Lung (tissue), 12 donors: Measurements from ENCODE around the gene EIF3L. TPM values are rescaled to one million over a fixed set of nuclear protein-coding genes. Genes with fewer than 3 reads are reported as not detected.
A peak's percentile ranks its signal among the peaks of the same experiment; 100 is the strongest.

ENCODE experiments used
- ATAC-seq: fragments of 200-7000 bp; cut with Tn5 transposase; one replicate; pipeline ENCODE4 v1.9.1; 2020; ENCODE audit warnings: moderate number of reproducible peaks; ENCODE audit not compliant: insufficient read depth, low FRiP score
- DNase-seq, 3 donors: peaks; one replicate each; pipeline ENCODE4 v3.0.0-alpha.2; 2013 to 2017
- H3K27ac ChIP-seq, 2 donors: one replicate each; pipeline ENCODE4 v1.5.1; 2013; ENCODE audit warnings: mild to moderate bottlenecking in 2 of 2, moderate library complexity in 2 of 2, control low read depth in 1 of 2, inconsistent platforms in 1 of 2, low read depth in 1 of 2, low read length in 1 of 2
- H3K27me3 ChIP-seq, 3 donors: one replicate each; pipeline ENCODE4 v1.5.1; 2013; ENCODE audit warnings: low read length in 2 of 3; ENCODE audit not compliant: control insufficient read depth in 3 of 3, insufficient read depth in 3 of 3
- H3K36me3 ChIP-seq, 4 donors: one replicate each; pipeline ENCODE4 v1.5.1; 2013; ENCODE audit warnings: low read length in 4 of 4, mild to moderate bottlenecking in 1 of 4, moderate library complexity in 1 of 4; ENCODE audit not compliant: control insufficient read depth in 4 of 4, insufficient read depth in 4 of 4
- H3K4me1 ChIP-seq, 5 donors: one replicate each; pipeline ENCODE4 v1.5.1; 2013; ENCODE audit warnings: low read length in 5 of 5, mild to moderate bottlenecking in 2 of 5, moderate library complexity in 1 of 5; ENCODE audit not compliant: control insufficient read depth in 5 of 5, insufficient read depth in 5 of 5
- H3K4me3 ChIP-seq: one replicate; pipeline ENCODE4 v1.5.1; 2013; ENCODE audit warnings: mild to moderate bottlenecking, control low read depth, moderate library complexity
- H3K9ac ChIP-seq, 2 donors: one replicate each; pipeline ENCODE4 v1.5.1; 2013; ENCODE audit warnings: low read length in 2 of 2, control low read depth in 1 of 2; ENCODE audit not compliant: insufficient read depth in 1 of 2
- H3K9me3 ChIP-seq, 4 donors: one replicate each; pipeline ENCODE4 v1.5.1; 2013; ENCODE audit warnings: low read length in 3 of 4, mild to moderate bottlenecking in 1 of 4, moderate library complexity in 1 of 4; ENCODE audit not compliant: control insufficient read depth in 4 of 4, insufficient read depth in 3 of 4
- CTCF ChIP-seq: IDR thresholded peaks from 2 replicates; pipeline ENCODE4 v1.5.1; 2012; ENCODE audit warnings: mild to moderate bottlenecking; ENCODE audit errors: control extremely low read depth, extremely low read depth
- WGBS, 2 donors: extraction: QIAGEN DNeasy Blood & Tissue Kit; methylation state at CpG; one replicate each; pipeline ENCODE4 v1.1.7; 2013; 5-methylcytosine and 5-hydroxymethylcytosine counted together
- polyA plus RNA-seq, 2 donors: library from polyadenylated mRNA; stranded (reverse); fragments of 200-250 nt; gene quantifications; one replicate each; pipeline ENCODE4 v1.2.1, GENCODE V29; 2013
- total RNA-seq, 2 donors: library from RNA; depleted of rRNA in 1 of 2; stranded (reverse); fragments of >200 nt in 1 of 2; gene quantifications; one replicate each; pipeline ENCODE4 v1.2.1, GENCODE V29; 2014 to 2021
- donor health status: control.
- donor health status: control.
- donor health status: Bipolar disorder and iron deficiency.
- donor health status: healthy.
- donor health status: DM: yes; HTN: yes; CAD: no.

EIF3L gene
- total and polyA plus RNA-seq, 4 donors, result 175 to 420 (median 252) TPM

- no peak overlapping the region for H3K4me3 ChIP-seq
- H3K27me3 ChIP-seq, result peaks cover 4 to 50% (median 48%) of the 10 kb centered on the region in 3 donors
- peaks cover 0 to 22% (median 11%) of the 10 kb centered on the region in 5 donors for H3K4me1 ChIP-seq
- no peaks in the 10 kb centered on the region for H3K9me3 ChIP-seq
- WGBS, 2 donors, result 57 to 63% methylated on average over 8 of the region's 8 CpGs
- H3K9ac ChIP-seq, result no peak overlapping the region
- no peak for ATAC-seq
- no peaks in the 10 kb centered on the region for H3K36me3 ChIP-seq
- no peak for DNase-seq
- H3K27ac ChIP-seq, result no peak overlapping the region
- TF ChIP-seq CTCF, result no peak
Measured at GRCh38 chr22:37822079-37822833, 27.0 kb upstream of the EIF3L start.

DNA sequence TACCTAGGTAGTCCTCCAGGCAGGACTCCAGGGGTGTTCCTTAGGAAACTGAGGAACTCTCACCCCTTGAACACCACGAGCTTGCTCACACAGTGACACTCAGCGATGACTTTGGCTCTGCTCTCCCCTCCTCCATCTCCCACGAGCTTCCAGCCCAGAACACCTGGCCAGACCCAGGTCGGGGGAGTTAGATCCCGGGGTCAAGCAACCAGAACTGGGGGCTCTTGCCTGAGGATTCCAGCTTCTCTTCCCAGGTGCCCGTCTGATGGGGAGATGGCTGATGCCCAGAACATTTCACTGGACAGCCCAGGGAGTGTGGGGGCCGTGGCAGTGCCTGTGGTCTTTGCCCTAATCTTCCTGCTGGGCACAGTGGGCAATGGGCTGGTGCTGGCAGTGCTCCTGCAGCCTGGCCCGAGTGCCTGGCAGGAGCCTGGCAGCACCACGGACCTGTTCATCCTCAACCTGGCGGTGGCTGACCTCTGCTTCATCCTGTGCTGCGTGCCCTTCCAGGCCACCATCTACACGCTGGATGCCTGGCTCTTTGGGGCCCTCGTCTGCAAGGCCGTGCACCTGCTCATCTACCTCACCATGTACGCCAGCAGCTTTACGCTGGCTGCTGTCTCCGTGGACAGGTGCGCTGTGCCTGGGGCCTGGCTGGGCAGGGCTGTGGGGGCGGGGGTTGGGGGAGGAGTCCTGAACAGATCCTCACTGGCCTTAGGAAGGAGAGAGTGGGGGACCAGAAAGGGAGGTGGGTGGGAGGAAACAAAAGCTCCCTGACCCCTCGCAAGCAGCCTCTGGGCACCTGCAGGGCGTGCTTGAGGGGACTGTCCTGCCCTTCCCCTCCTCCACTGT lies 25.9 kb upstream of the EIF3L start, which contains the start of gene GALR3:
Gene GALR3, plus strand, starts transcription at position 249 of the 852 bp plus-strand sequence. Its CDS starts 25 bp downstream, at position 274.
- Histone ChIP-seq H3K9ac (no peak within 1 kb of the TSS), H3K9me3 (no peaks in the 10 kb centered on the region), H3K36me3 (no peaks in the 10 kb centered on the region), H3K4me3 (no peak within 1 kb of the TSS), H3K27ac (no peak within 1 kb of the TSS), H3K4me1 (peaks cover 0 to 15% (median 7%) of the 10 kb centered on the region in 5 donors), H3K27me3 (peaks cover 4 to 48% (median 47%) of the 10 kb centered on the region in 3 donors)
- no peak for ATAC-seq
- TF ChIP-seq CTCF, result no peak
- WGBS, 2 donors, result 77 to 80% methylated on average over 21 of the region's 21 CpGs
- DNase-seq, result no peak

- DNase-seq, result peak in 2 of 3 donors; percentile 22 to 39
- no peak for ATAC-seq
- peaks cover 4 to 38% (median 38%) of the 10 kb centered on the region in 3 donors for H3K27me3 ChIP-seq
- no peak overlapping the region for H3K9ac ChIP-seq
- no peak overlapping the region for H3K27ac ChIP-seq
- H3K36me3 ChIP-seq, result peaks cover 0 to 8% (median 0%) of the 10 kb centered on the region in 4 donors
- H3K4me1 ChIP-seq, result peaks cover 0 to 6% (median 0%) of the 10 kb centered on the region in 5 donors
- H3K4me3 ChIP-seq, result peak overlapping the region; percentile 53
- TF ChIP-seq CTCF, result no peak
- WGBS, 2 donors, result 7 to 9% methylated on average over 113 to 135 of the region's 135 CpGs
- no peaks in the 10 kb centered on the region for H3K9me3 ChIP-seq
Measured at GRCh38 chr22:37824674-37825641, 24.3 kb upstream of the EIF3L start.
